DOHH2 (cell line): ENCODE results near the gene METTL23.

Experiments used
- H3F3A ChIP-seq: fragments of 200-600 bp; sonication (generic), shearing (Covaris generic); 2 replicates; pipeline ENCODE4 v1.6.0; 2016; ENCODE audit warnings: antibody characterized with exemption, mild to moderate bottlenecking; ENCODE audit not compliant: control insufficient read depth, insufficient read depth
- H3K27ac ChIP-seq: fragments of 200-600 bp; sonication (generic); 2 replicates; pipeline ENCODE4 v1.5.1; 2014; ENCODE audit warnings: low read depth, mild to moderate bottlenecking, low read length, moderate library complexity
- H3K27me3 ChIP-seq: fragments of 200-600 bp; sonication (generic); 2 replicates; pipeline ENCODE4 v1.6.1; 2014; ENCODE audit warnings: mild to moderate bottlenecking, low read length, mixed read lengths; ENCODE audit not compliant: control insufficient read depth
- H3K36me3 ChIP-seq: fragments of 200-600 bp; sonication (generic); 2 replicates; pipeline ENCODE4 v1.6.1; 2014; ENCODE audit warnings: mild to moderate bottlenecking, low read length, moderate library complexity, mixed read lengths; ENCODE audit not compliant: control insufficient read depth
- H3K4me1 ChIP-seq: fragments of 200-600 bp; sonication (generic); 2 replicates; pipeline ENCODE4 v1.6.1; 2014; ENCODE audit warnings: mild to moderate bottlenecking, low read length, mixed read lengths; ENCODE audit not compliant: control insufficient read depth
- H3K4me2 ChIP-seq: fragments of 200-600 bp; sonication (generic); 2 replicates; pipeline ENCODE4 v1.6.0; 2014; ENCODE audit warnings: mild to moderate bottlenecking, low read length, moderate library complexity
- H3K4me3 ChIP-seq: fragments of 200-600 bp; sonication (generic); 2 replicates; pipeline ENCODE4 v1.5.1; 2014; ENCODE audit warnings: mild to moderate bottlenecking, low read length, mixed read lengths
- H3K79me2 ChIP-seq: fragments of 200-600 bp; sonication (generic); 2 replicates; pipeline ENCODE4 v1.6.1; 2014; ENCODE audit warnings: mild to moderate bottlenecking, low read length, mixed read lengths; ENCODE audit not compliant: control insufficient read depth
- H3K9me2 ChIP-seq: fragments of 200-600 bp; sonication (generic); replicated peaks from 2 replicates; pipeline ENCODE4 v1.6.1; 2014; ENCODE audit warnings: mild to moderate bottlenecking, low read length, mixed read lengths; ENCODE audit not compliant: control insufficient read depth
- H3K9me3 ChIP-seq: fragments of 200-600 bp; sonication (generic); 2 replicates; pipeline ENCODE4 v1.6.1; 2014; ENCODE audit warnings: antibody characterized with exemption, low read length, mixed read lengths; ENCODE audit not compliant: control insufficient read depth, insufficient read depth
- H4K20me1 ChIP-seq: fragments of 200-600 bp; sonication (generic); 2 replicates; pipeline ENCODE4 v1.6.0; 2014; ENCODE audit warnings: low read depth, mild to moderate bottlenecking, antibody characterized with exemption, low read length, moderate library complexity; ENCODE audit not compliant: control insufficient read depth, insufficient read depth
- EZH2phosphoT487 ChIP-seq: fragments of 200-600 bp; sonication (generic); IDR thresholded peaks from 2 replicates; pipeline ENCODE4 v1.6.1; 2017; ENCODE audit warnings: borderline replicate concordance, mild to moderate bottlenecking, antibody characterized with exemption, low read length, moderate library complexity, mixed read lengths
- TF ChIP-seq, protein P1 (sequence below): fragments of 200-600 bp; sonication (generic); IDR thresholded peaks from one replicate; pipeline ENCODE4 v1.5.1; 2014; ENCODE audit warnings: antibody characterized with exemption, mild to moderate bottlenecking, low read depth, low read length; ENCODE audit not compliant: poor library complexity, severe bottlenecking

Gene METTL23

DNA sequence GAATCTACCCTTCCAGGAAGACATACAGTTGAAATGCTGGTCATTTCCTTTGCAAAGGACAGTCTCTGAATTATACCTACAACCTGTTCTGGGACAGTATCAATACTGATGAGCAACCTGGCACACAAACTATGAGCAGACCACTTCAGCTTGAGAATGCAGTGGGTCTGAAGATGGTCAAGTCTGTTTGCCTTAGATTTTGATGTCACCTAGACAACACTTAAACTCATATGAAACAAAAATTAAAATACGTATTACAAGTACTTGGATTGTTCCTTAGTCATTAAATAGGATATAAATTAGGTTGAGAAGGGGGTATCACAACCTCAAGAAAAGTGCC lies 6.9 kb downstream of the METTL23 start:
- Histone ChIP-seq H3K4me1 (peaks cover 60% of the 10 kb centered on the region), H3K36me3 (peaks cover 78% of the 10 kb centered on the region), H4K20me1 (peaks cover 28% of the 10 kb centered on the region), H3K9me2 (no peaks in the 10 kb centered on the region), H3K4me3 (peak overlapping the region; percentile 89), H3K27ac (peak overlapping the region; percentile 93), H3K79me2 (peaks cover 88% of the 10 kb centered on the region), H3K27me3 (no peaks in the 10 kb centered on the region), H3K4me2 (peak overlapping the region; percentile 66), H3K9me3 (no peaks in the 10 kb centered on the region), H3F3A (peaks cover 68% of the 10 kb centered on the region)
- TF ChIP-seq, protein P1, sequence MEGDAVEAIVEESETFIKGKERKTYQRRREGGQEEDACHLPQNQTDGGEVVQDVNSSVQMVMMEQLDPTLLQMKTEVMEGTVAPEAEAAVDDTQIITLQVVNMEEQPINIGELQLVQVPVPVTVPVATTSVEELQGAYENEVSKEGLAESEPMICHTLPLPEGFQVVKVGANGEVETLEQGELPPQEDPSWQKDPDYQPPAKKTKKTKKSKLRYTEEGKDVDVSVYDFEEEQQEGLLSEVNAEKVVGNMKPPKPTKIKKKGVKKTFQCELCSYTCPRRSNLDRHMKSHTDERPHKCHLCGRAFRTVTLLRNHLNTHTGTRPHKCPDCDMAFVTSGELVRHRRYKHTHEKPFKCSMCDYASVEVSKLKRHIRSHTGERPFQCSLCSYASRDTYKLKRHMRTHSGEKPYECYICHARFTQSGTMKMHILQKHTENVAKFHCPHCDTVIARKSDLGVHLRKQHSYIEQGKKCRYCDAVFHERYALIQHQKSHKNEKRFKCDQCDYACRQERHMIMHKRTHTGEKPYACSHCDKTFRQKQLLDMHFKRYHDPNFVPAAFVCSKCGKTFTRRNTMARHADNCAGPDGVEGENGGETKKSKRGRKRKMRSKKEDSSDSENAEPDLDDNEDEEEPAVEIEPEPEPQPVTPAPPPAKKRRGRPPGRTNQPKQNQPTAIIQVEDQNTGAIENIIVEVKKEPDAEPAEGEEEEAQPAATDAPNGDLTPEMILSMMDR: no peak
- TF ChIP-seq EZH2phosphoT487: no peak

DNA sequence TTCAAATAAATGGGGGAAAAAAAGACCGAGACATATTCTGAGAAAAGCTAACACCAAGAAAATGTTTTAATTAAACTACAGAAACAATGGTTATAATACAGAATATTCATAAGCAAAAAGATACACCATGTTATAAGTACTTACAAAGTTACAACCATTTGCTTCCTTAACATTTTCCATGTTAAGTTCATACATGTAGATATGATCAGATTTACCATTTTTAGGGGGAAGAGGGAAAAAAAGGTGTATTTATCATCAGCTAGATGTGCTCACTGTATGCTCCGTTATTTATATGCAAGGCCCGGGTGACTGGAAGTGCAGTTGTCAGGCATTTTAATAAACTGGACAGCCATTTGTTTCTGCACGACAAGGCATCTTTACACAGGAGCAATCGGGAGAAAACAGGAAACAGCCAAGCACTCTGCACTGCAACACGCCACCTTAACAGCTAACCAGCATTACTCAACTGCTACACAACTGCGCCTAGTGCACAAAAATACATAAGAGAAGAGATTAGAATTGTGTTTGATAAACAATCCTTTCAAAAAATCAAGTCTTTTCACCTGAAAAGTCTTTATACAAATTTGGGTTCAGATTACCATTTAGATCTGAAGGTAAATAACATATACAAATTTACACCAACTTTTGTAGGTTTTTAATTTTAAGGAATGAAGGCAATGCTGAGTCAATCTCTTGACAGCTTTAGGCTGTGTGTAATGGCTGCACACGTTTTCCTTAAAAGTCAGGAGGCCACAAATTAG lies 7.6 kb downstream of the METTL23 start:
- TF ChIP-seq, protein P1: no peak
- TF ChIP-seq EZH2phosphoT487: no peak
- Histone ChIP-seq H3K9me3 (no peaks in the 10 kb centered on the region), H3K27ac (peak overlapping the region; percentile 93), H3K4me2 (peak overlapping the region; percentile 66), H3K79me2 (peaks cover 88% of the 10 kb centered on the region), H3K36me3 (peaks cover 73% of the 10 kb centered on the region), H3K4me1 (peaks cover 60% of the 10 kb centered on the region), H4K20me1 (peaks cover 28% of the 10 kb centered on the region), H3F3A (peaks cover 66% of the 10 kb centered on the region), H3K27me3 (no peaks in the 10 kb centered on the region), H3K9me2 (no peaks in the 10 kb centered on the region), H3K4me3 (peak overlapping the region; percentile 89)

DNA sequence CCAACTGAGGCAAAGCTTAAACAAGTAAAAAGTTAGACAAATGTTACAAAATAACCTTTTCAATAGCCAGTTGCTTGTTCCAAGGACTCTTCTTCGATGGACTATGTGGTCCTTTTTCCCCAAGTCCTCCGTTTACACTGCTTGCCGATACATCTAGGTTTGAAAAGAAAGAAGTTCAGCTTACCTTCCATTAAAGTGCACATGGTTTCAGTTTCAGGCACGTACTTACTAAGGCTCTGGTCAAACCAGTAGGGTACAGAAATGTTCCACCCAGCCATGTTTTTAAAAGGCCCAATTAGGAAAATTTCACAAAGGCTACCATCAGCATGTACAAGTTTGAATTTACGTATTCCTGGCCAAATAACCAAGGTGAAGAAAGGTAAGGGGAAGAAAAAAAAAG lies 8.4 kb downstream of the METTL23 start:
- Histone ChIP-seq H3K27ac (peak overlapping the region; percentile 93), H3K27me3 (no peaks in the 10 kb centered on the region), H3K9me3 (no peaks in the 10 kb centered on the region), H3K4me3 (peak overlapping the region; percentile 89), H3K36me3 (peaks cover 65% of the 10 kb centered on the region), H3K79me2 (peaks cover 85% of the 10 kb centered on the region), H4K20me1 (peaks cover 28% of the 10 kb centered on the region), H3F3A (peaks cover 61% of the 10 kb centered on the region), H3K4me2 (peak overlapping the region; percentile 66), H3K9me2 (no peaks in the 10 kb centered on the region), H3K4me1 (peaks cover 57% of the 10 kb centered on the region)
- TF ChIP-seq, protein P1: no peak
- no peak for TF ChIP-seq EZH2phosphoT487
